Measurements from ENCODE around the gene IL1R2. TPM values are rescaled to one million over a fixed set of nuclear protein-coding genes. Genes with fewer than 3 reads are reported as not detected.

The IL1R2 gene
- total and polyA plus RNA-seq, 2 of the 13 experiments (the other 11 are each of a cell fraction or from before 2014, with no cell fraction given), result 3.6 to 7.3 TPM

GRCh38 chr2:102030855-102031527 lies 39.2 kb downstream of the IL1R2 start (continued):
- TF ChIP-seq, protein P1, sequence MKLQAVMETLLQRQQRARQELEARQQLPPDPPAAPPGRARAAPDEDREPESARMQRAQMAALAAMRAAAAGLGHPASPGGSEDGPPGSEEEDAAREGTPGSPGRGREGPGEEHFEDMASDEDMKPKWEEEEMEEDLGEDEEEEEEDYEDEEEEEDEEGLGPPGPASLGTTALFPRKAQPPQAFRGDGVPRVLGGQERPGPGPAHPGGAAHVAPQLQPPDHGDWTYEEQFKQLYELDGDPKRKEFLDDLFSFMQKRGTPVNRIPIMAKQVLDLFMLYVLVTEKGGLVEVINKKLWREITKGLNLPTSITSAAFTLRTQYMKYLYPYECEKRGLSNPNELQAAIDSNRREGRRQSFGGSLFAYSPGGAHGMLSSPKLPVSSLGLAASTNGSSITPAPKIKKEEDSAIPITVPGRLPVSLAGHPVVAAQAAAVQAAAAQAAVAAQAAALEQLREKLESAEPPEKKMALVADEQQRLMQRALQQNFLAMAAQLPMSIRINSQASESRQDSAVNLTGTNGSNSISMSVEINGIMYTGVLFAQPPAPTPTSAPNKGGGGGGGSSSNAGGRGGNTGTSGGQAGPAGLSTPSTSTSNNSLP (IDR thresholded peaks at IDR 0.05; ENCODE audit: low read depth, low read length), result peak; percentile 5; the same call in 1 of the 2 replicates
- TF ChIP-seq SP1 (IDR thresholded peaks at IDR 0.05) (no peak), SP1 (CRISPR knock-in tag; IDR thresholded peaks at IDR 0.05) (no peak), ZSCAN25 (CRISPR knock-in tag; IDR thresholded peaks at IDR 0.05) (peak; percentile 78; the same call in 1 of the 2 replicates), CAMTA2 (CRISPR knock-in tag; IDR thresholded peaks at IDR 0.05; ENCODE audit: borderline replicate concordance) (no peak), AHR (CRISPR knock-in tag; IDR thresholded peaks at IDR 0.05) (no peak; the same call in 1 of the 2 replicates), NFYC (CRISPR knock-in tag; IDR thresholded peaks at IDR 0.05) (peak; percentile 19; the same call in 1 of the 2 replicates), FOXO1 (CRISPR knock-in tag; IDR thresholded peaks at IDR 0.05) (peak; percentile 99), HNRNPL (IDR thresholded peaks at IDR 0.05; ENCODE audit: low read depth, low read length) (peak; percentile 49; the same call in 1 of the 2 replicates), TMF1 (CRISPR knock-in tag; IDR thresholded peaks at IDR 0.05; ENCODE audit: low read depth) (0 out of 2 replicates have a peak, but pooled peaks have one; percentile 55), BCL6 (CRISPR knock-in tag; IDR thresholded peaks at IDR 0.05) (peak; percentile 96), ZNF251 (CRISPR knock-in tag; IDR thresholded peaks at IDR 0.05) (no peak), SNAPC4 (CRISPR knock-in tag; IDR thresholded peaks at IDR 0.05) (0 out of 2 replicates have a peak, but pooled peaks have one; percentile 18), ZNF747 (CRISPR knock-in tag; IDR thresholded peaks at IDR 0.05; ENCODE audit: borderline replicate concordance) (no peak), MNT (IDR thresholded peaks at IDR 0.05) (no peak), ZSCAN21 (CRISPR knock-in tag; IDR thresholded peaks at IDR 0.05; ENCODE audit: borderline replicate concordance) (no peak)
- TF ChIP-seq, protein P2, sequence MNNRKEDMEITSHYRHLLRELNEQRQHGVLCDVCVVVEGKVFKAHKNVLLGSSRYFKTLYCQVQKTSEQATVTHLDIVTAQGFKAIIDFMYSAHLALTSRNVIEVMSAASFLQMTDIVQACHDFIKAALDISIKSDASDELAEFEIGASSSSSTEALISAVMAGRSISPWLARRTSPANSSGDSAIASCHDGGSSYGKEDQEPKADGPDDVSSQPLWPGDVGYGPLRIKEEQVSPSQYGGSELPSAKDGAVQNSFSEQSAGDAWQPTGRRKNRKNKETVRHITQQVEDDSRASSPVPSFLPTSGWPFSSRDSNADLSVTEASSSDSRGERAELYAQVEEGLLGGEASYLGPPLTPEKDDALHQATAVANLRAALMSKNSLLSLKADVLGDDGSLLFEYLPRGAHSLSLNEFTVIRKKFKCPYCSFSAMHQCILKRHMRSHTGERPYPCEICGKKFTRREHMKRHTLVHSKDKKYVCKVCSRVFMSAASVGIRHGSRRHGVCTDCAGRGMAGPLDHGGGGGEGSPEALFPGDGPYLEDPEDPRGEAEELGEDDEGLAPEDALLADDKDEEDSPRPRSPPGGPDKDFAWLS (CRISPR knock-in tag; IDR thresholded peaks at IDR 0.05; ENCODE audit: borderline replicate concordance), result no peak
- TF ChIP-seq, protein P3, sequence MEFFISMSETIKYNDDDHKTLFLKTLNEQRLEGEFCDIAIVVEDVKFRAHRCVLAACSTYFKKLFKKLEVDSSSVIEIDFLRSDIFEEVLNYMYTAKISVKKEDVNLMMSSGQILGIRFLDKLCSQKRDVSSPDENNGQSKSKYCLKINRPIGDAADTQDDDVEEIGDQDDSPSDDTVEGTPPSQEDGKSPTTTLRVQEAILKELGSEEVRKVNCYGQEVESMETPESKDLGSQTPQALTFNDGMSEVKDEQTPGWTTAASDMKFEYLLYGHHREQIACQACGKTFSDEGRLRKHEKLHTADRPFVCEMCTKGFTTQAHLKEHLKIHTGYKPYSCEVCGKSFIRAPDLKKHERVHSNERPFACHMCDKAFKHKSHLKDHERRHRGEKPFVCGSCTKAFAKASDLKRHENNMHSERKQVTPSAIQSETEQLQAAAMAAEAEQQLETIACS (CRISPR knock-in tag; IDR thresholded peaks at IDR 0.05), result no peak
